HepG2 (cell line): ENCODE measurements around the gene SAPCD2. TPM values are rescaled to one million over a fixed set of nuclear protein-coding genes. Genes with fewer than 3 reads are reported as not detected.

Source experiments
- ATAC-seq: fragments of 200-7000 bp; cut with Tn5 transposase; 3 replicates; pipeline ENCODE4 v1.9.1; 2020; ENCODE audit warnings: mild to moderate bottlenecking, moderate library complexity
- BruUV-seq: library from RNA; stranded (reverse); fragments of 400-500 nt; replicated peaks from 2 replicates; lab custom pipeline; 2021; lab: Mats Ljungman, UMichigan
- CTCF ChIA-PET: fragments of 300-600 bp; formaldehyde crosslinking; extraction: SDS; loops from one replicate; lab custom pipeline; 2021; ENCODE audit warnings: low total read pairs, inconsistent platforms, low intra/inter-chr PET ratio; lab: Yijun Ruan, JAX
- POLR2A ChIA-PET: fragments of 350-600 bp; sonication (Branson Sonifier 250); formaldehyde crosslinking; loops from one replicate; lab custom pipeline; 2020; ENCODE audit warnings: antibody characterized with exemption, inconsistent platforms; lab: Yijun Ruan, JAX
- DNase-seq: peaks from one replicate; pipeline ENCODE4 v3.0.0-alpha.2; 2015; ENCODE audit warnings: low spot score
- FAIRE-seq: peaks from 3 replicates; lab custom pipeline; 2011; peaks lifted over from hg19 to GRCh38; lab: Jason Lieb, UNC
- H2AFZ ChIP-seq: one replicate; pipeline ENCODE4 v1.6.1; 2011; ENCODE audit warnings: low read length, inconsistent platforms
- H3K27ac ChIP-seq: fragments of 300-600 bp; 3 replicates; pipeline ENCODE4 v1.8.0; 2011; ENCODE audit warnings: mixed run types, mild to moderate bottlenecking, mixed read lengths, low read length, inconsistent platforms; ENCODE audit not compliant: insufficient read depth; ENCODE audit errors: extremely low read length
- H3K27me3 ChIP-seq, 2 experiments: fragments of 200-600 bp in 1 of 2; 2 replicates in 1 of 2; 3 replicates in 1 of 2; pipeline versions ENCODE4 v1.6.0 to v1.8.0; 2011; ENCODE audit warnings: low read length in 2 of 2, mild to moderate bottlenecking in 2 of 2, moderate library complexity in 2 of 2, inconsistent platforms in 1 of 2; ENCODE audit not compliant: insufficient read depth in 2 of 2, control insufficient read depth in 1 of 2
- H3K36me3 ChIP-seq, 2 experiments: fragments of 200-600 bp in 1 of 2; replicated peaks in 1 of 2; 2 replicates in 1 of 2; 3 replicates in 1 of 2; pipeline versions ENCODE4 v1.5.1 to v1.8.0; 2011; ENCODE audit warnings: low read length in 2 of 2, inconsistent platforms in 1 of 2; ENCODE audit not compliant: insufficient read depth in 2 of 2, control insufficient read depth in 1 of 2
- H3K4me1 ChIP-seq: 2 replicates; pipeline ENCODE4 v1.5.1; 2012; ENCODE audit warnings: low read length, inconsistent platforms; ENCODE audit not compliant: insufficient read depth
- H3K4me2 ChIP-seq: 2 replicates; pipeline ENCODE4 v1.6.0; 2011; ENCODE audit warnings: low read depth, low read length, inconsistent platforms
- H3K4me3 ChIP-seq, 3 experiments: fragments of 200-600 bp in 1 of 3; sonication (generic), shearing (Covaris generic) in 1 of 3; replicated peaks in 1 of 3; 2 replicates each; pipeline ENCODE4 v1.5.1; 2011 to 2016; ENCODE audit warnings: low read length in 3 of 3, inconsistent platforms in 2 of 3, low read depth in 2 of 3, mild to moderate bottlenecking in 2 of 3, control low read depth in 1 of 3, mixed read lengths in 1 of 3; ENCODE audit not compliant: insufficient read depth in 1 of 3
- H3K79me2 ChIP-seq: one replicate; pipeline ENCODE4 v1.6.1; 2011; ENCODE audit warnings: low read length, inconsistent platforms; ENCODE audit not compliant: insufficient read depth
- H3K9ac ChIP-seq: 2 replicates; pipeline ENCODE4 v1.6.0; 2011; ENCODE audit warnings: mild to moderate bottlenecking, low read depth, low read length, inconsistent platforms; ENCODE audit not compliant: insufficient read depth
- H3K9me3 ChIP-seq: 2 replicates; pipeline ENCODE4 v1.5.1; 2012; ENCODE audit warnings: mild to moderate bottlenecking, low read length
- H4K20me1 ChIP-seq: 2 replicates; pipeline ENCODE4 v1.6.0; 2011; ENCODE audit warnings: inconsistent platforms, mild to moderate bottlenecking, low read length, moderate library complexity; ENCODE audit not compliant: insufficient read depth
- ELF1 ChIP-seq: sonication (generic); formaldehyde crosslinking; IDR thresholded peaks from 2 replicates; pipeline ENCODE4 v1.4.0; 2020; ENCODE audit warnings: missing genetic modification reagents
- HMG20B ChIP-seq: conservative IDR thresholded peaks from 2 replicates; pipeline ENCODE4 v1.6.1; 2016; ENCODE audit warnings: missing genetic modification reagents, missing compliant biosample characterization
- HNRNPK ChIP-seq: fragments of 200-400 bp; formaldehyde crosslinking; IDR thresholded peaks from 2 replicates; pipeline ENCODE4 v1.6.1; 2018; ENCODE audit warnings: low read length, low read depth, moderate library complexity, mild to moderate bottlenecking; ENCODE audit not compliant: poor library complexity, severe bottlenecking
- NR2C2 ChIP-seq: sonication (generic); formaldehyde crosslinking; IDR thresholded peaks from 2 replicates; pipeline ENCODE4 v1.4.0; 2020; ENCODE audit warnings: missing genetic modification reagents, mild to moderate bottlenecking, moderate library complexity, borderline replicate concordance
- RNF2 ChIP-seq: fragments of 450-650 bp; conservative IDR thresholded peaks from 2 replicates; pipeline ENCODE4 v1.6.1; 2016; ENCODE audit warnings: low read depth
- ZBTB38 ChIP-seq: sonication (generic); formaldehyde crosslinking; IDR thresholded peaks from 2 replicates; pipeline ENCODE4 v1.5.1; 2020; ENCODE audit warnings: mild to moderate bottlenecking, missing genetic modification reagents
- ZFP82 ChIP-seq: sonication (generic); formaldehyde crosslinking; IDR thresholded peaks from 2 replicates; pipeline ENCODE4 v1.5.1; 2020; ENCODE audit warnings: mild to moderate bottlenecking, missing genetic modification reagents, borderline replicate concordance
- ZNF264 ChIP-seq: sonication (generic); formaldehyde crosslinking; IDR thresholded peaks from 2 replicates; pipeline ENCODE4 v1.4.0; 2020; ENCODE audit warnings: missing genetic modification reagents
- ZNF546 ChIP-seq: sonication (generic); formaldehyde crosslinking; conservative IDR thresholded peaks from 2 replicates; pipeline ENCODE4 v1.8.1; 2023; ENCODE audit warnings: mild to moderate bottlenecking, missing genetic modification reagents
- ZNF766 ChIP-seq: sonication (generic); formaldehyde crosslinking; IDR thresholded peaks from 2 replicates; pipeline ENCODE4 v1.5.0; 2020; ENCODE audit warnings: missing genetic modification reagents, borderline replicate concordance
- WGBS: methylation state at CpG from one replicate; pipeline ENCODE4 v1.1.6; 2017; ENCODE audit warnings: low lambda C conversion rate; 5-methylcytosine and 5-hydroxymethylcytosine counted together
- in situ Hi-C: cut with HindIII; loops from 2 replicates; pipeline ENCODE4 v1.10.0; 2017; ENCODE audit warnings: low pct_unique_long_range_greater_than_20kb; ENCODE audit not compliant: extremely low pct_ligation_motif_present
- intact Hi-C: fragments of 100-400 bp; cut with micrococcal nuclease; formaldehyde crosslinking; loops from one replicate; pipeline ENCODE4 v1.10.0; 2022; ENCODE audit not compliant: unreplicated experiment
- polyA plus RNA-seq, 8 experiments: library from polyadenylated mRNA; depleted of rRNA in 3 of 8; stranded (reverse) in 7 of 8; unstranded in 1 of 8; fragments of >200 nt; fragmentation: Illumina TruSeq in 4 of 8; extraction: Trizol in 4 of 8; gene quantifications; 2 replicates each; pipeline versions ENCODE4 v1.2.1 to v1.2.3, GENCODE V29; 2011 to 2016; ENCODE audit warnings: low read depth in 4 of 8, missing spikeins in 1 of 8, mixed read lengths in 1 of 8; ENCODE audit not compliant: insufficient read depth in 1 of 8
- total RNA-seq, 5 experiments: library from RNA; depleted of rRNA; stranded (reverse); fragments of >200 nt; fragmentation: Illumina TruSeq; extraction: Trizol; gene quantifications; 2 replicates each; pipeline ENCODE4 v1.2.3, GENCODE V29; 2016; ENCODE audit warnings: low read depth in 1 of 5
- TF ChIP-seq, protein P1 (sequence below): sonication (generic); formaldehyde crosslinking; IDR thresholded peaks from 2 replicates; pipeline ENCODE4 v1.4.0; 2020; ENCODE audit warnings: missing genetic modification reagents
- TF ChIP-seq, protein P2 (sequence below): sonication (generic); formaldehyde crosslinking; IDR thresholded peaks from 2 replicates; pipeline ENCODE4 v1.5.1; 2020; ENCODE audit warnings: mild to moderate bottlenecking, missing genetic modification reagents, moderate library complexity
- TF ChIP-seq, protein P3 (sequence below), 2 experiments: sonication (generic) in 1 of 2; formaldehyde crosslinking in 1 of 2; IDR thresholded peaks; 2 replicates each; pipeline versions ENCODE4 v1.4.0 to v1.6.1; 2018 to 2020; ENCODE audit warnings: missing genetic modification reagents in 2 of 2, borderline replicate concordance in 1 of 2, low read depth in 1 of 2, mild to moderate bottlenecking in 1 of 2, missing biosample characterization in 1 of 2
- TF ChIP-seq, protein P4 (sequence below): IDR thresholded peaks from 2 replicates; pipeline ENCODE4 v1.6.1; 2016; ENCODE audit warnings: mild to moderate bottlenecking, missing biosample characterization, missing genetic modification reagents

SAPCD2 gene
- total and polyA plus RNA-seq, 2 of the 13 experiments (the other 11 are each of a cell fraction or from before 2014, with no cell fraction given), result 21.9 to 42.8 TPM

DNA sequence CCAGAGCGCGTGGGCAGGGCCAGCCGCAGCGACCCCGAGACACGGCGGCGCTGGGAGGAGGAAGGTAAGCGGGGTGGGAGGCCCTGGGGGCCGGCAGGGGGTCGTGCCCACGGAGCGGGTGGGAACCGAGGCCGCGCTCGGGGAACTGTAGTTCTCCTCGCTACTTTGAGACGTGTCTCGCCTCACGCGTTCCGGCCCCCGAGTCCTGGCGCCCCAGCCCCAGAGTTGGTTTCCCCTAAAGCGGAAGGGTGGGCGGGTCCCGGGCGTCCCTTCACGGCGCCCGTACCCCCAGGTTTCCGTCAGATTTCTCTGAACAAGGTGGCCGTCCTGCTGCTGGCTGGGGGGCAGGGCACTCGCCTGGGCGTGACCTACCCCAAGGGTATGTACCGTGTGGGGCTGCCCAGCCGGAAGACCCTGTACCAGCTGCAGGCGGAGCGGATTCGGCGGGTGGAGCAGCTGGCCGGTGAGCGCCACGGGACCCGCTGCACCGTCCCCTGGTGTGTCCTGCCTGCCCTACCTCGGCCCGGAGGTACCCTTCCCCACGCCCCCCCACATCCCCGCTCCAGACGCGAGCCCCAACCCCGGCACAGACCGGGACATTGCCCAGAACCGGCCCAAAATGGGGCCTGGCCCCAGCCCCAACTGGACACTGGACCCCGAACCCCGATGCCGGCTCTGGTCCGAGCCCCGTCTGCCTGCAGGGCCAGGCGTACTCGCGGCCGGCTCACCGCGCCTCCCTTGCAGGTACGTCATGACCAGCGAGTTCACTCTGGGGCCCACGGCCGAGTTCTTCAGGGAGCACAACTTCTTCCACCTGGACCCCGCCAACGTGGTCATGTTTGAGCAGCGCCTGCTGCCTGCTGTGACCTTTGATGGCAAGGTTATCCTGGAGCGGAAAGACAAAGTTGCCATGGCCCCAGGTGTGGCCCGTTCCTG is 7.7 kb upstream of the SAPCD2 start (continued):
- TF ChIP-seq, protein P1, sequence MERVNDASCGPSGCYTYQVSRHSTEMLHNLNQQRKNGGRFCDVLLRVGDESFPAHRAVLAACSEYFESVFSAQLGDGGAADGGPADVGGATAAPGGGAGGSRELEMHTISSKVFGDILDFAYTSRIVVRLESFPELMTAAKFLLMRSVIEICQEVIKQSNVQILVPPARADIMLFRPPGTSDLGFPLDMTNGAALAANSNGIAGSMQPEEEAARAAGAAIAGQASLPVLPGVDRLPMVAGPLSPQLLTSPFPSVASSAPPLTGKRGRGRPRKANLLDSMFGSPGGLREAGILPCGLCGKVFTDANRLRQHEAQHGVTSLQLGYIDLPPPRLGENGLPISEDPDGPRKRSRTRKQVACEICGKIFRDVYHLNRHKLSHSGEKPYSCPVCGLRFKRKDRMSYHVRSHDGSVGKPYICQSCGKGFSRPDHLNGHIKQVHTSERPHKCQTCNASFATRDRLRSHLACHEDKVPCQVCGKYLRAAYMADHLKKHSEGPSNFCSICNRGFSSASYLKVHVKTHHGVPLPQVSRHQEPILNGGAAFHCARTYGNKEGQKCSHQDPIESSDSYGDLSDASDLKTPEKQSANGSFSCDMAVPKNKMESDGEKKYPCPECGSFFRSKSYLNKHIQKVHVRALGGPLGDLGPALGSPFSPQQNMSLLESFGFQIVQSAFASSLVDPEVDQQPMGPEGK (CRISPR knock-in tag), result peak; percentile 13; the same call in 1 of the 2 replicates
- TF ChIP-seq ZNF766 (CRISPR knock-in tag) (no peak), HNRNPK (peak; percentile 38), ZNF546 (CRISPR knock-in tag) (0 out of 2 replicates have a peak, but pooled peaks have one; percentile 18), ZBTB38 (peak; percentile 73; the same call in 1 of the 2 replicates)

- BruUV-seq, result no TSS peak
- CTCF ChIA-PET, result no interaction called here
- Histone ChIP-seq H4K20me1 (no peaks in the 10 kb centered on the region), H3K27me3 (no peaks in the 10 kb centered on the region), H3K4me3 (peak within 1 kb of the TSS; percentile 64 to 85 (median 76); a peak in 5 of 6 replicates), H2AFZ (peak within 1 kb of the TSS; percentile 54), H3K36me3 (peaks cover 9 to 15% of the 10 kb centered on the region in 2 experiments; a peak in 4 of 5 replicates), H3K9ac (peak within 1 kb of the TSS; percentile 69), H3K27ac (peak within 1 kb of the TSS; percentile 43), H3K4me1 (peaks cover 42% of the 10 kb centered on the region), H3K79me2 (no peaks in the 10 kb centered on the region), H3K4me2 (peak within 1 kb of the TSS; percentile 83), H3K9me3 (no peaks in the 10 kb centered on the region)
- in situ Hi-C loops (no loop called here), intact Hi-C loops (no loop called here)
- 0% methylated on average over 4 of the region's 87 CpGs for WGBS
- POLR2A ChIA-PET, result interaction anchor here (0.5 to 2.9 kb wide), 7 partner anchors 9 to 201 kb away, joined by 3 to 30 read pairs (median 5); partner anchors contain the start of genes MAN1B1, NPDC1, TOR4A and TUBB4B
- no peak for FAIRE-seq
- DNase-seq, result no peak
- ATAC-seq, result peak; percentile 66
- TF ChIP-seq, protein P2, sequence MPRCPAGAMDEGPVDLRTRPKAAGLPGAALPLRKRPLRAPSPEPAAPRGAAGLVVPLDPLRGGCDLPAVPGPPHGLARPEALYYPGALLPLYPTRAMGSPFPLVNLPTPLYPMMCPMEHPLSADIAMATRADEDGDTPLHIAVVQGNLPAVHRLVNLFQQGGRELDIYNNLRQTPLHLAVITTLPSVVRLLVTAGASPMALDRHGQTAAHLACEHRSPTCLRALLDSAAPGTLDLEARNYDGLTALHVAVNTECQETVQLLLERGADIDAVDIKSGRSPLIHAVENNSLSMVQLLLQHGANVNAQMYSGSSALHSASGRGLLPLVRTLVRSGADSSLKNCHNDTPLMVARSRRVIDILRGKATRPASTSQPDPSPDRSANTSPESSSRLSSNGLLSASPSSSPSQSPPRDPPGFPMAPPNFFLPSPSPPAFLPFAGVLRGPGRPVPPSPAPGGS (CRISPR knock-in tag), result no peak
- TF ChIP-seq HMG20B (no peak), ELF1 (CRISPR knock-in tag) (no peak), ZFP82 (CRISPR knock-in tag) (peak; percentile 47; the same call in 1 of the 2 replicates), ZNF264 (CRISPR knock-in tag) (no peak), NR2C2 (CRISPR knock-in tag) (0 out of 2 replicates have a peak, but pooled peaks have one; percentile 2), RNF2 (no peak)
- TF ChIP-seq, protein P3, sequence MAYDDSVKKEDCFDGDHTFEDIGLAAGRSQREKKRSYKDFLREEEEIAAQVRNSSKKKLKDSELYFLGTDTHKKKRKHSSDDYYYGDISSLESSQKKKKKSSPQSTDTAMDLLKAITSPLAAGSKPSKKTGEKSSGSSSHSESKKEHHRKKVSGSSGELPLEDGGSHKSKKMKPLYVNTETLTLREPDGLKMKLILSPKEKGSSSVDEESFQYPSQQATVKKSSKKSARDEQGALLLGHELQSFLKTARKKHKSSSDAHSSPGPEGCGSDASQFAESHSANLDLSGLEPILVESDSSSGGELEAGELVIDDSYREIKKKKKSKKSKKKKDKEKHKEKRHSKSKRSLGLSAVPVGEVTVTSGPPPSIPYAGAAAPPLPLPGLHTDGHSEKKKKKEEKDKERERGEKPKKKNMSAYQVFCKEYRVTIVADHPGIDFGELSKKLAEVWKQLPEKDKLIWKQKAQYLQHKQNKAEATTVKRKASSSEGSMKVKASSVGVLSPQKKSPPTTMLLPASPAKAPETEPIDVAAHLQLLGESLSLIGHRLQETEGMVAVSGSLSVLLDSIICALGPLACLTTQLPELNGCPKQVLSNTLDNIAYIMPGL (CRISPR knock-in tag; IDR thresholded peaks at IDR 0.05; ENCODE audit: borderline replicate concordance in 1 of 2, low read depth in 1 of 2), result peak in 1 of 2 experiments; percentile 19; a peak in 1 of 4 replicates
- TF ChIP-seq, protein P4, sequence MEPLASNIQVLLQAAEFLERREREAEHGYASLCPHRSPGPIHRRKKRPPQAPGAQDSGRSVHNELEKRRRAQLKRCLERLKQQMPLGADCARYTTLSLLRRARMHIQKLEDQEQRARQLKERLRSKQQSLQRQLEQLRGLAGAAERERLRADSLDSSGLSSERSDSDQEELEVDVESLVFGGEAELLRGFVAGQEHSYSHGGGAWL, result no peak
Measured at GRCh38 chr9:137077010-137077747, 6.8 kb upstream of the SAPCD2 start, which contains the start of gene UAP1L1. Gene UAP1L1 (plus strand): TSS chr9:137077517. CDS start chr9:137077533, 16 bp downstream.
